Upper lobe of left lung (tissue), 6 donors: ENCODE data around the gene RAC3. TPM values are rescaled to one million over a fixed set of nuclear protein-coding genes. Genes with fewer than 3 reads are reported as not detected.

Experiments used
- ATAC-seq, 2 donors: fragments of 200-7000 bp; cut with Tn5 transposase; one replicate each; pipeline ENCODE4 v1.9.1; 2022; ENCODE audit warnings: mild to moderate bottlenecking in 2 of 2, moderate library complexity in 2 of 2; ENCODE audit not compliant: low FRiP score in 2 of 2
- DNase-seq, 2 donors: peaks; one replicate each; pipeline ENCODE4 v3.0.0-alpha.2; 2019 to 2020
- H3K27ac ChIP-seq, 4 donors: fragments of 200-600 bp; sonication (generic); one replicate each; pipeline ENCODE4 v1.5.1; 2016 to 2019
- H3K27me3 ChIP-seq, 4 donors: fragments of 200-600 bp; sonication (generic); one replicate each; pipeline ENCODE4 v1.5.1; 2017 to 2019
- H3K36me3 ChIP-seq, 4 donors: fragments of 200-600 bp; sonication (generic); one replicate each; pipeline ENCODE4 v1.5.1; 2016 to 2019
- H3K4me1 ChIP-seq, 4 donors: fragments of 200-600 bp; sonication (generic); one replicate each; pipeline ENCODE4 v1.5.1; 2018 to 2019
- H3K4me3 ChIP-seq, 4 donors: fragments of 200-600 bp; sonication (generic); one replicate each; pipeline ENCODE4 v1.5.1; 2017 to 2019; ENCODE audit warnings: mild to moderate bottlenecking in 2 of 4, moderate library complexity in 1 of 4
- H3K9me3 ChIP-seq, 4 donors: fragments of 200-600 bp; sonication (generic); one replicate each; pipeline ENCODE4 v1.5.1; 2018 to 2019
- EP300 ChIP-seq, 4 donors: sonication (generic); formaldehyde crosslinking; IDR thresholded peaks; one replicate each; pipeline ENCODE4 v1.5.1; 2017; ENCODE audit warnings: antibody characterized with exemption in 4 of 4, control low read depth in 2 of 4
- POLR2A ChIP-seq, 4 donors: fragments of 450-650 bp; IDR thresholded peaks; one replicate each; pipeline ENCODE4 v1.5.1; 2016 to 2017; ENCODE audit warnings: antibody characterized with exemption in 4 of 4, mild to moderate bottlenecking in 2 of 4
- POLR2AphosphoS5 ChIP-seq, 2 donors: sonication (generic); formaldehyde crosslinking; IDR thresholded peaks; one replicate each; pipeline ENCODE4 v1.5.1; 2017; ENCODE audit warnings: antibody characterized with exemption in 2 of 2
- WGBS, 2 donors: methylation state at CpG; one replicate each; pipeline ENCODE4 v1.1.5; 2017 to 2018; 5-methylcytosine and 5-hydroxymethylcytosine counted together
- total RNA-seq, 6 donors: library from RNA; depleted of rRNA in 4 of 6; stranded (reverse); fragments of >200 nt in 4 of 6; gene quantifications; one replicate each; pipeline versions ENCODE4 v1.1.0 to v1.2.1, GENCODE V29; 2016 to 2021
- TF ChIP-seq, protein P1 (sequence below), 6 experiments: fragments of 450-650 bp in 4 of 6; fragments of 200-600 bp in 2 of 6; sonication (generic) in 2 of 6; IDR thresholded peaks; one replicate each; pipeline ENCODE4 v1.5.1; 2016 to 2019; ENCODE audit warnings: antibody characterized with exemption in 6 of 6
- donor health status: DM: no; HTN: no; CAD: no; lungs with moderate emphysema.
- donor health status: DM: no; HTN: yes; CAD: no; lungs with severe emphysema.

Gene RAC3
- total RNA-seq, 6 donors from 2014 or later: 3.0 to 12.6 (median 7.1) TPM

DNA sequence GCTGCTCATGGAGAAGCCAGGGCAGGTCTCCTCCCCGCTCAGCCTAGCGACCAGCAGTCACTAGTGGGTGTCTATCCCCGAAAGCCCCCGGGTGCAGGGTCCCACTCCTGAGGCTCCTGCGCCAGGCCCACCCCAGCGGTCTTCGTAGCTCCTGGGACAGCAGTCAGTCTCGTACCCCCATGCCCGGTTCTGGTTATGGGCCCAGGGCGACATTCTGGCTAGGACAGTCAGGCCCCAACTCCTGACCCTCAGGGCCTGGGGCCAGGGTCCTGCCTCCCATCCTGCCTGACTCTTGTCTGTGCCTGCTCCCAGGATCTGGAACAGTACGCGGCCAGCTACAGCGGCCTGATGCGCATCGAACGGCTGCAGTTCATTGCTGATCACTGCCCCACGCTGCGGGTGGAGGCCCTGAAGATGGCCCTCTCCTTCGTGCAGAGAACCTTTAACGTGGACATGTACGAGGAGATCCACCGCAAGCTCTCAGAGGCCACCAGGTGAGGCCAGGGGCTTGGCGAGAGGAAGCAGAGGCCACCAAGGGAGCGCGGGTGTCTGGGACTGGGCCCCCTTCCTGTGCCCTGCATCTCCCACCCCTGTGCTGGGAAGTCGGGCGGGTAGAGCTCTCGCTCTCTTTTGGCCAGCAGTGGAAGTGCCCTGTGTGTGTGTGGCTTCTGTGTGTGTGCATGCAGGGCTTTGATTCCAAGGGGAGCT lies 22.2 kb downstream of the RAC3 start:
- WGBS, 2 donors: 94 to 99% methylated on average over 17 to 28 of the region's 28 CpGs
- Histone ChIP-seq H3K27me3 (no peaks in the 10 kb centered on the region), H3K36me3 (peaks cover 11 to 60% (median 55%) of the 10 kb centered on the region in 4 donors), H3K9me3 (no peaks in the 10 kb centered on the region), H3K27ac (no peak overlapping the region), H3K4me3 (no peak overlapping the region), H3K4me1 (peaks cover 20 to 44% (median 26%) of the 10 kb centered on the region in 4 donors)
- DNase-seq (no peak), ATAC-seq (no peak)
- TF ChIP-seq, protein P1, sequence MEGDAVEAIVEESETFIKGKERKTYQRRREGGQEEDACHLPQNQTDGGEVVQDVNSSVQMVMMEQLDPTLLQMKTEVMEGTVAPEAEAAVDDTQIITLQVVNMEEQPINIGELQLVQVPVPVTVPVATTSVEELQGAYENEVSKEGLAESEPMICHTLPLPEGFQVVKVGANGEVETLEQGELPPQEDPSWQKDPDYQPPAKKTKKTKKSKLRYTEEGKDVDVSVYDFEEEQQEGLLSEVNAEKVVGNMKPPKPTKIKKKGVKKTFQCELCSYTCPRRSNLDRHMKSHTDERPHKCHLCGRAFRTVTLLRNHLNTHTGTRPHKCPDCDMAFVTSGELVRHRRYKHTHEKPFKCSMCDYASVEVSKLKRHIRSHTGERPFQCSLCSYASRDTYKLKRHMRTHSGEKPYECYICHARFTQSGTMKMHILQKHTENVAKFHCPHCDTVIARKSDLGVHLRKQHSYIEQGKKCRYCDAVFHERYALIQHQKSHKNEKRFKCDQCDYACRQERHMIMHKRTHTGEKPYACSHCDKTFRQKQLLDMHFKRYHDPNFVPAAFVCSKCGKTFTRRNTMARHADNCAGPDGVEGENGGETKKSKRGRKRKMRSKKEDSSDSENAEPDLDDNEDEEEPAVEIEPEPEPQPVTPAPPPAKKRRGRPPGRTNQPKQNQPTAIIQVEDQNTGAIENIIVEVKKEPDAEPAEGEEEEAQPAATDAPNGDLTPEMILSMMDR (IDR thresholded peaks at IDR 0.05): no peak
- TF ChIP-seq POLR2AphosphoS5 (IDR thresholded peaks at IDR 0.05): no peak
- TF ChIP-seq POLR2A (IDR thresholded peaks at IDR 0.05): no peak
- no peak for TF ChIP-seq EP300 (IDR thresholded peaks at IDR 0.05)

DNA sequence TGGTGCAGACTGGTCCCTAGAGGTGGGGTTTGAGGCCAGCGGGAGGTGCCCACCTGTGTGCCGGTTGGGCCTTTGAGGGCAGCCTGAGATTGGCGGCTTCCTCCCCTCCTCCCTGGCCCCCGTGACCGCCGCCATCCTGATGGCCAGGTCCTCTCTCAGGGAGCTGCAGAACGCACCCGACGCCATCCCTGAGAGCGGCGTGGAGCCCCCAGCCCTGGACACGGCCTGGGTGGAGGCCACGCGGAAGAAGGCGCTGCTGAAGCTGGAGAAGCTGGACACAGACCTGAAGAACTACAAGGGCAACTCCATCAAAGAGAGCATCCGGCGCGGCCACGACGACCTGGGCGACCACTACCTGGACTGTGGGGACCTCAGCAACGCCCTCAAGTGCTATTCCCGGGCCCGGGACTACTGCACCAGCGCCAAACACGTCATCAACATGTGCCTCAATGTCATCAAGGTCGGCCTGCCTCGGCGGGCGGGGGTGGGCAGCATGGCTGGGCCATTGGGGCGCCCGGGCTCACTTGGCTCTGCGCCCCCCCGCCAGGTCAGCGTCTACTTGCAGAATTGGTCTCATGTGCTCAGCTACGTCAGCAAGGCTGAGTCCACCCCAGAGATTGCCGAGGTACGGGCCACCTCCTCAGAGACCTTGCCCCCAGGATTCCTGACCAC lies 23.0 kb downstream of the RAC3 start:
- Histone ChIP-seq H3K36me3 (peaks cover 11 to 63% (median 58%) of the 10 kb centered on the region in 4 donors), H3K4me1 (peaks cover 20 to 41% (median 26%) of the 10 kb centered on the region in 4 donors)
- 84 to 90% methylated on average over 26 to 32 of the region's 38 CpGs for WGBS, 2 donors

DNA sequence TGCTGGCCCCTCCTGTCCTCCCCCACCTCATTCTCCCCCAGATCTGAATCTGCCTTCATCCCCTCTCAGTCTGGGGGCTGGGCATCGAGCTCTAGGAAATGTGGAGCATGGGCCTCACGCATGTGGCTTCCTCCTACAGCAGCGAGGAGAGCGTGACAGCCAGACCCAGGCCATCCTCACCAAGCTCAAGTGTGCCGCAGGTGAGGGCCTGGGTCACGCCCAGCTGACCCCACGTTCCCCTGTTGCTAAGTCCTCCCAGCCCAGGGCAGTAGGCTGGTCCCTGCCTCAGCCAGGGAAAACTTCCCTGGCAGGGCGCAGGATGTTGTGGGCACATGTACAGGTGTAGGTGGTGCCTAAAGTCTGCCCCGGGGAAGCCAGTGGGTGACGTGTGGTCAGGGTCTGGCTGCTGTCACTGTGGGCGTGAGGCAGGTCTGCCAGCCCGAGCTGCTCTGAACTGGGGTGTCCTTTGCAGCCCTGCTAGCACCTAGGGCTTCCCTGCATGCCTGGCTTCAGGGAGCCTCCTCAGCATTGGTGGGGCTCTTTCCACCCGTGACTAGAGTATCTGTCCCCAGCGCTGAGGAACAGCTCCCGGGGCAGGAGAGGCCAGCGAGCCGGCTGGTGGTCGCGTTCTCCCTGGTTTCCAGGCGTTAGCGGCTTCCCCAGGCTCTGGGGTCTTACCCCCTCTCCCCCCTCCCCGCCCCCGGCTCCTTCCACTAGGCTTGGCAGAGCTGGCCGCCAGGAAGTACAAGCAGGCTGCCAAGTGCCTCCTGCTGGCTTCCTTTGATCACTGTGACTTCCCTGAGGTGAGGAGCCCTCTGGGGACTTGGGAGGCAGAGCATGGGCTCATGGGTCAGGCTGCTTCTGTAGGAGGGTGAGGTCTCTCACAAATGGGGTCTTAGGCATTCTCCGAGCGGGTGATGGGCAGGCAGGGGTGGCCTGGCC lies 23.8 kb downstream of the RAC3 start:
- no peak for TF ChIP-seq EP300 (IDR thresholded peaks at IDR 0.05)
- no peak for TF ChIP-seq POLR2AphosphoS5 (IDR thresholded peaks at IDR 0.05)
- TF ChIP-seq, protein P1 (IDR thresholded peaks at IDR 0.05): no peak
- TF ChIP-seq POLR2A (IDR thresholded peaks at IDR 0.05): no peak
- Histone ChIP-seq H3K4me3 (no peak overlapping the region), H3K27me3 (no peaks in the 10 kb centered on the region), H3K36me3 (peaks cover 11 to 68% (median 62%) of the 10 kb centered on the region in 4 donors), H3K27ac (no peak overlapping the region), H3K4me1 (peaks cover 15 to 32% (median 24%) of the 10 kb centered on the region in 4 donors), H3K9me3 (no peaks in the 10 kb centered on the region)
- WGBS, 2 donors: 74 to 88% methylated on average over 16 to 25 of the region's 26 CpGs
- ATAC-seq (no peak), DNase-seq (no peak)

More for the DNA sequence above, 23.0 kb downstream of the RAC3 start:
- DNase-seq (peak in 1 of 2 donors; percentile 80), ATAC-seq (no peak)
- Histone ChIP-seq H3K4me3 (no peak overlapping the region), H3K27ac (no peak overlapping the region), H3K9me3 (no peaks in the 10 kb centered on the region), H3K27me3 (no peaks in the 10 kb centered on the region)
- no peak for TF ChIP-seq EP300 (IDR thresholded peaks at IDR 0.05)
- TF ChIP-seq, protein P1 (IDR thresholded peaks at IDR 0.05): no peak
- TF ChIP-seq POLR2AphosphoS5 (IDR thresholded peaks at IDR 0.05): no peak
- TF ChIP-seq POLR2A (IDR thresholded peaks at IDR 0.05): no peak

DNA sequence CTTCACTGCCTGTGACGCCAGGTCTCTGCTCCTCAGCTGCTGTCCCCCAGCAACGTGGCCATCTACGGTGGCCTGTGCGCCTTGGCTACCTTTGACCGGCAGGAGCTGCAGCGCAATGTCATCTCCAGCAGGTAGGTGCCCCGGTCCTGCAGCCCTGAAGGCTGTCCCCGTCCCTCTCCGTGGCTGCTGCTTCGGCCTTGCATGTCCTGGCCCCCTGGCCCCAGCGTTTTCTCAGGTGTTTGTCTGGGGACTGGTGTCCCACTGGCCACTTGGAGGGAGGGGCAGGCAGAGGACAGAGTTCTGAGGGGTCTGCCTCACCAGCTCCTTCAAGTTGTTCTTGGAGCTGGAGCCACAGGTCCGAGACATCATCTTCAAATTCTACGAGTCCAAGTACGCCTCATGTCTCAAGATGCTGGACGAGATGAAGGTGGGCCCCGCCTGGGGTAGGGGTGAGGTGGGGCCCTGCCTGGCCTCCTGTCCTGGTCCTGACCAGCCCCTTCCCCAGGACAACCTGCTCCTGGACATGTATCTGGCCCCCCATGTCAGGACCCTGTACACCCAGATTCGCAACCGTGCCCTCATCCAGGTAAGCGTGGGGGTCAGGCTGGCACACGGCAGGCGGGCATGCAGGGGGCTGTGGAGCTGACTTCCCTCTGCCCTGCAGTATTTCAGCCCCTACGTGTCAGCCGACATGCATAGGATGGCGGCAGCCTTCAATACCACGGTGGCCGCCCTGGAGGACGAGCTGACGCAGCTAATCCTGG lies 24.7 kb downstream of the RAC3 start:
- TF ChIP-seq, protein P1 (IDR thresholded peaks at IDR 0.05): no peak
- no peak for TF ChIP-seq POLR2A (IDR thresholded peaks at IDR 0.05)
- TF ChIP-seq POLR2AphosphoS5 (IDR thresholded peaks at IDR 0.05): no peak
- no peaks in the 10 kb centered on the region for H3K9me3 ChIP-seq
- ATAC-seq: no peak
- no peak overlapping the region for H3K27ac ChIP-seq
- no peak for DNase-seq
- no peaks in the 10 kb centered on the region for H3K27me3 ChIP-seq
- WGBS, 2 donors: 97 to 100% methylated on average over 8 to 28 of the region's 28 CpGs
- peaks cover 9 to 24% (median 16%) of the 10 kb centered on the region in 4 donors for H3K4me1 ChIP-seq
- peaks cover 12 to 76% (median 71%) of the 10 kb centered on the region in 4 donors for H3K36me3 ChIP-seq
- no peak overlapping the region for H3K4me3 ChIP-seq
